GM18505 (cell line): ENCODE results near the gene HTRA3.

ENCODE experiments used
- ATAC-seq: cut with Tn5 transposase; IDR thresholded peaks from one replicate; pipeline ENCODE4 v1.9.1; 2021; ENCODE audit not compliant: unreplicated experiment
- POLR2A ChIP-seq: IDR thresholded peaks from 4 replicates; pipeline ENCODE4 v1.6.1; 2011; ENCODE audit warnings: borderline replicate concordance; ENCODE audit not compliant: insufficient read depth, insufficient read length; ENCODE audit errors: extremely low read depth

HTRA3 gene

DNA sequence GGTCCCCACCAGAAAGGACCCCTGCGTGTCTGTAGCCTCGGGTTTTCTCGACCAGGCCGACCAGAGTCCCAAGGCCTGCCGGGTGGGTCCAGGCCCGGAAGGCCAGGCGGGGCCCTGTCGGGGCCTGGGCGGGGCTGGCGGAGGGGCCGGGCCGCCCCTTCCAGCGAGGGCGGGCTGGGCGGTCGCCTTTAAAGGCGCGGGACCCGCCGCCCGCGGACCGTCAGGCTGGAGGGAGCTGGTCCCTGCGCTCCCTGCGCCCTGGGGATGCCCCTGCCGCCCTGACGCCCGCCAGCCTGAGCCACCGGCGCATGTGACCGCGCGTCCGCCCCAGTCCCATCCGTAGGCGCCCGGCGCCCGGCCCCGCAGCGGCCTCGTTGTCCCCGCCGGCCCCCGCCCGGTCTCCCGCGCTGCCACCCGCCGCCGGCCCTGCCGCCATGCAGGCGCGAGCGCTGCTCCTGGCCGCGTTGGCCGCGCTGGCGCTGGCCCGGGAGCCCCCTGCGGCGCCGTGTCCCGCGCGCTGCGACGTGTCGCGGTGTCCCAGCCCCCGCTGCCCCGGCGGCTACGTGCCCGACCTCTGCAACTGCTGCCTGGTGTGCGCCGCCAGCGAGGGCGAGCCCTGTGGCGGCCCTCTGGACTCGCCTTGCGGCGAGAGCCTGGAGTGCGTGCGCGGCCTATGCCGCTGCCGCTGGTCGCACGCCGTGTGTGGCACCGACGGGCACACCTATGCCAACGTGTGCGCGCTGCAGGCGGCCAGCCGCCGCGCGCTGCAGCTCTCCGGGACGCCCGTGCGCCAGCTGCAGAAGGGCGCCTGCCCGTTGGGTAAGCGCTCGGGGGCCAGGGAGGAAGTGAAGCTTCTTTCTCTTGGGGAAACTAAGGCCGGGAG is at the start of gene HTRA3:
Gene HTRA3 (plus strand): TSS at position 220 of the 883 bp plus-strand sequence. CDS start 215 bp downstream, at position 435.
- TF ChIP-seq POLR2A: no peak
- ATAC-seq: no peak

DNA sequence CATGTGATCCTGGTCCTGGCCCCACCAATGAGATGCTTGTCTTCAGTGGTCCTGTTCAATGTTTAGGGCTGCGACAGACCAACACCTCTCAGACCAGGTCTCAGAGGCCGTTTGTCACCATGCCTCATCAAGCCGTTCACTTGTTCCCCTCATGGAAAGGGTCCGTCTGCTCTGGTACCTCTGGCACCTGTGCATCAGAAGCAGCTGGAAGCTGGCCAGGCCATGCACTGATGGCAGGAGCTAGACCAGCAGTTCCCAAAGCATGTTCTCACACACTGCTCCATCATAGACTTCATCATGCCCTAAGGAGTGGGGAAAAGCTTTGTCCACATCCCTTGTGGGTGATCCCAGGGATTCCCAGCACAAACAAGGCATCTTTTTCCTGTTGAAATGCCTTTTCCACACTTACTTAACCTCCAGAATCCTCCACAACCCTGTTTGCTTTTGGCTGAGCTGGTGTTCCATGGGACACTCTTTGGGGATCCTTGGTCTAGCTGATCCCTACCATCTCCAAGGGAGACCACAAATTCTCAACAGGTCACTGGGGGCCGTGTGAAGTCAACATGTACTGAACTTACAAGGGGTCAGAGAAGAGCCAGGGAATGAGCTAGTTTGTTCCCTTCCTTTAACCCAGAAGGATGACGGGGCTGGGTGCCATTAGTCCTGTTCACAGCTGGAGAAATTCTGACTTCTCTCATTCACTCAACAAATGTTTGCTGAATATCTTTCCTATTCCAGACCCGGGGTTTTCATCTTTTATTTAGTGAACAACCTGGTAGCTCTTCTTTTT is 48.7 kb upstream of the HTRA3 start:
- no peak for ATAC-seq
- TF ChIP-seq POLR2A: no peak

DNA sequence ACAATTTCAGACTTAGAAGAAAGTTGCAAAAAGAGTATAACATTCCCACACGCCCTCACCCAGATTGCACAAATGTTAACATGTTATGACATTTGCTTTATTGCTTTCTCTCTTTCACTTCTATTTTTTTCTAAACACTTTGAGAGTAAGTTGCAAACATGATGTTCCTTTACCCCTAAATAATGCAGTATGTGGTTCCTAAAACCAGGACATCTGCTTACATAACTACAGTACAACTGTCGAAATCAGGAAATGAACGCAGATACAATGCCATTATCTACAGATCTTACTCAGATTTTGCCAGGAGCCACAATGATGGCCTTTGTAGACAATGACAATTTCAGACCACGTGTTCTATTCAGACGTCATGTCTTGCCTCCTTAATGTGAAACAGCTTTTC is 48.1 kb upstream of the HTRA3 start:
- peak; percentile 48 for ATAC-seq
- no peak for TF ChIP-seq POLR2A

DNA sequence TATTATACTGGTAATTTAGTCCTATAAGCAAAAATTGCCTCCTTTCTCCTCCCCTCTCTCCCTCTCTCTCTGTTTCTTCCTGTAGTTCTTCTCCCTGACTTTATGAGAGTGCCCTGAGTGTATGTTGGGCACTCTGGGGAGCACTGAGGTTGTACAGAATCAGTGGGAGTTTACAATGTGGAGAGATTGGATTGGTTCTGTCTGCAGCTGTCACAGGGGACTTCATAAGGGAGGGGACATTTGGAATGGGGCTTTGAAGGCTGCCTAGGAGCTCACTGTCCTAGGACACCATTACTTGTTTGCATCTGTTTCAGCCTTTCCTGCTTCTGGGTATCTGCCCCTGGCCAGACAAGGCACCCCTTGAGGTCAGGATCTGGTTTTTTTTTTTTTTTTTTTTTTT is 47.6 kb upstream of the HTRA3 start:
- no peak for ATAC-seq
- TF ChIP-seq POLR2A: no peak

DNA sequence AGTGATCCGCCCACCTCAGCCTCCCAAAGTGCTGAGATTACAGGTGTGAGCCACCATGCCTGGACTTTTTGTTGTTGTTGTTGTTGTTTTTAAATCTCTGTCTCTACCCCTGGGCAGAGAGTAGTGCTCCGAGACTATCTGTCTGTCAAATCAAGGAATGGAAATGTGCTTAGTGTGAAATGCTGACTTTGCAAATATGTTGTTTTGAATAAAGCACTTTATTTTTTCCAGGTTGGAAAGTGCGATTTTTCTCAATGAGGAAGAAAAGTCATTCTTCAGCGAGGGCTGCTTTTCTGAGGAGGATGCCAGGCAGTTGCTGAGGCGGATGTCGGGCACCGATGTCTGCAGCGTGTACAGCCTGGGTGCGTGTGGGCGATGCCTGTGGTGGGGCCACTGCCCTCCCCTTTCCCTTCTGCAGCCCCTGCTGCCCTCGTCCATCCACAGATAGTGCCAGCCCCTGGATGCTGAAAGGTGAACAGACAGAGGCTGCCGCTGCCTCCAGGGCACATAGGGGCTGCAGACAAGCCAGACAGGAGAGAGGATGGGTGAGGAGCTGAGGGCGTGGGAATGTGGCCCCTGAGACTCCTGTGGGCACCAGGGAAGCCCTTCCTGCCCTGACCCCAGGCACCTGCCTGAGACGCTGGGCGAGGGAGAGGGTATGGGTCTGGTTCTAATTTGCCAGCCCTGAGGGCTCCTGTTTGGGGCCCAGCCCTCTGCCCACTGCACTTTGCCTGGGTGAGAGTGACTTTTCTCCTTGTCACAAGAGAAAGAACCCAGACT is 46.8 kb upstream of the HTRA3 start:
- no peak for ATAC-seq
- no peak for TF ChIP-seq POLR2A

DNA sequence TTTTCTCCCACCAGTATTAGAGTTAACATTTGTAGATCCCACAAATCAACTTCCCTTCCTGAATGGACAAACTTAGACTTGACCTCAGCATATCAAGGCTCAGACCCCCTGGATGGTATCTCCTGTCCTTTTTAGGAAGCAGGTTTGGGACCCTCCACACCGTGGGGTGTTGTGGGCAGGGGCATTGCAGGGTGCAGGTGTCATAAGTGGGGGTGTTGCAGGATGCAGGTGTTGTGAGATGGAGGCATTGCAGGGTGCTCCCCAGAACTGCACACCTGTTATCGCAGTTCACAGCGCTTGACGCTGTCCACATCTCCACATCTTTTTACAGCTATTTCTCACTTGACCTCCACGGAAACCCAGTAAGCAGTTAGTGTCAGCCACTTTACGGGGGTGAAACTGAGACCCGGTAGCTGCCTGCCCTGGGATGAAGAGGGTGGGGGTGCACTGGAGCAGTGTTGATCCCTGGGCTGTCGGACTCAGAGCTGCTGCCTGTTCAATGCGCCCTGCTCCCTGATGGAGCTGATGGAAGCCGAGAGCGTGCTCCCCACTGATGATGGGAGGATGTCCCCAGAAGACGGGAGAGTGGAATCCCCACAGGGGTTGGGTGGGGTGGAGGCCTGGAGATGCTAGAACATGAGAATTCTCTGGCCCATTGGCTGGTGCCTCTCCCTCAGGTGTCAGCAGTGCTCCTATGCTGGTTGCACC is 45.1 kb upstream of the HTRA3 start:
- TF ChIP-seq POLR2A: no peak
- no peak for ATAC-seq

DNA sequence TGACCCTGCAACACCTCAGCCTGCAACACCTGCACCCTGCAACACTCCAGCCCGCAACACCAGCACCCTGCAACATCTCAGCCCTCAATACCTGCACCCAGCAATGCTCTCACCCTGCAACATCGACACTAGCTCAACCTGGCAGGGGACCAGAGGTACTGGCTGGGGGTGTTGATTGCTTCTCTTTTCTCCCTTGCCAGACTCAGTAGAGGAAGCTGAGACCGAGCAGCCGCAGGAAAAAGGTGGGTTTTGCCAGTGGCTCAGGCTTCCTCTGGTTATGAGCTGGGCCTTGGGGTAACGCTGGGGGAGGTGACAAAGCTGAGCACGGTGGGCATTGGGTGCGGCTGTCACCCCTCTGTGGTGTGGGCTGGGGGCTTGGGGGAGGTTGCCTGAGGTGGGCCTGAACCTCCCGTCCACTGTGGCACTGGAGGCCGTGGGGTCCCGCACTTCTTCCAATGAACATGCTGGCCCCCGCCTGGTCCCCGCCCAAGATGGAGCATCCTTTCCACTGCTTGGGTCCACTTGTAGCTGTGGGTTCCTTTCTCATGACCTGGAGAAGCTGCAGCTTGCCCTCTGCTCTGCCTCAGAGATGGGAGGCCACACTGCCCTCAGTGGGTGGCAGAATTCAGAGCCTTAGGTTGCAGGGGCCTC is 44.5 kb upstream of the HTRA3 start:
- ATAC-seq: no peak
- TF ChIP-seq POLR2A: no peak

DNA sequence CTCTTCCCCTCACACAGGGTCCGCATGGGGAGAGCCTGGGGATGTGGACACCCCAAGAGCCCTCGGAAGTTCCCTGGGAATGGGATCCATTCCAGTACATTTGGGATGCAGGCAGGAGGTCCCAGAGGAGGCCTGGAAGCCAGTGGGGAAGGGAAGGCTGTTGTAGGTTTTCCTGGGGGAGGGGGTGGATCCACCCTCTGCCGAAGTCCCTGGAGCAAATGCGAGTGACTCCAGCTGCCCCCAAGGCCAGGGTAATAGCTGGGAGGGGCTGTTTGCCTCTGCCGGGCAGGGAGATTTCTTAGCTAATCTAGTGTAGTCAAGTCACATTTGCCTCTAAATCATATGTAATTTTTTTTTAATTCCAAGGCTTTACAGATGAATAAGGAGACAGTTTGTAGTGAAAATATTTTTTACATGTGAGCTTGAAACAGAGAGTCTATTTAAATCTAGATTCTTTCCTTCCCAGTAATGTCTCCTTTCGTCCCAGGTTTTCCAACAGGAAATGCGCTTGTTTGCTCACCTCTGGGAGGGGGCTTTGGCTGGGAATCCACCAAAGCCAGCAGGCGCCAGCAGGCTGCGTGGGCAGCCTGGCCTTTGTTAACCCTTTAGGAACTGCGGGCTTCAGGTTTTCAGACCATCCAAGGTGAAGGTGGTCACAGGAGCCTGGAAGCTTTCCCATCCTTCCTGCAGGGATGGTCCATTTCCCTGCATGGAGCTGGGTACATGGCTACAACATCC is 43.7 kb upstream of the HTRA3 start:
- no peak for TF ChIP-seq POLR2A
- no peak for ATAC-seq

DNA sequence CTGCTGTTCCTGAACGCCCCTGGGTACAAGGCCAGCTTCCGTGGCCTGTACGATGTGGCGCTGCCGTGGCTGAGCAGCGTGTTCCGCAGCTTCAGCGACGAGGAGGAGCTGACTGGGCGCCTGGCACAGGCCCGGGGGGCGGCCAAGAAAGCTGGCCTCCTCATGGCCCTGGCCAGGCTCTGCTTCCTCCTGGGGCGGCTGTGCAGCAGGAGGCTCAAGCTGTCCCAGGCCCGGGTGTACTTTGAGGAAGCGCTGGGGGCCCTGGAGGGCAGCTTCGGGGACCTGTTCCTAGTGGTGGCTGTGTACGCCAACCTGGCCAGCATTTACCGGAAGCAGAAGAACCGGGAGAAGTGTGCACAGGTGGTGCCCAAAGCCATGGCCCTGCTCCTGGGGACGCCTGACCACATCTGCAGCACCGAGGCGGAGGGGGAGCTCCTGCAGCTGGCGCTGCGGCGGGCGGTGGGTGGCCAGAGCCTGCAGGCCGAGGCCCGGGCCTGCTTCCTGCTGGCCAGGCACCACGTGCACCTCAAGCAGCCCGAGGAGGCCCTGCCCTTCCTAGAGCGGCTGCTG is 42.3 kb upstream of the HTRA3 start:
- no peak for TF ChIP-seq POLR2A
- ATAC-seq: no peak

DNA sequence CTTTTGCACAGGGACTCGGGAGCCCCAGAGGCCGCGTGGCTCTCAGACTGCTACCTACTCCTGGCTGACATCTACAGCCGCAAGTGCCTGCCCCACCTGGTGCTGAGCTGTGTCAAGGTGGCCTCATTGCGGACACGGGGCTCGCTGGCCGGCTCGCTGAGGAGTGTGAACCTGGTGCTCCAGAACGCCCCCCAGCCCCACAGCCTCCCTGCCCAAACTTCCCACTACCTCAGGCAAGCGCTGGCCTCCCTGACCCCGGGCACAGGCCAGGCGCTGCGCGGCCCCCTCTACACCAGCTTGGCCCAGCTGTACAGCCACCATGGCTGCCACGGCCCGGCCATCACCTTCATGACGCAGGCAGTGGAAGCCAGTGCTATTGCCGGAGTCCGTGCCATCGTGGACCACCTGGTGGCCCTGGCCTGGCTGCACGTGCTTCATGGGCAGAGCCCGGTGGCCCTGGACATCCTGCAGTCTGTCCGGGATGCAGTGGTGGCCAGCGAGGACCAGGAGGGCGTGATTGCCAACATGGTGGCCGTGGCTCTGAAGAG is 41.7 kb upstream of the HTRA3 start:
- no peak for TF ChIP-seq POLR2A

More for the DNA sequence above, 41.7 kb upstream of the HTRA3 start:
- no peak for ATAC-seq
